HG02623 (cell line): ENCODE measurements around the gene VAMP7.
A peak's percentile ranks its signal among the peaks of the same experiment; 100 is the strongest.
"Not testable (repeated sequence)": the region's sequence is repeated elsewhere in the genome, so short reads cannot be mapped to it uniquely, and the experiment has no call there.

ENCODE experiments used
- ATAC-seq: cut with Tn5 transposase; IDR thresholded peaks from one replicate; pipeline ENCODE4 v1.9.1; 2021; ENCODE audit warnings: moderate library complexity; ENCODE audit not compliant: unreplicated experiment

Gene VAMP7

GRCh38 chrX:155881158-155881993 lies at the start of gene VAMP7:
Gene VAMP7, plus strand, starts transcription at chrX:155881345. Its CDS starts 8,122 bp downstream, at chrX:155889467.
- peak; percentile 97 for ATAC-seq

- no peak for ATAC-seq
These were observed 39.9 kb upstream of the VAMP7 start for GRCh38 chrX:155841232-155841631.

GRCh38 chrX:155851786-155852185 lies 29.4 kb upstream of the VAMP7 start:
- ATAC-seq, result not testable (repeated sequence)

- ATAC-seq, result no peak
These were observed 23.6 kb upstream of the VAMP7 start for GRCh38 chrX:155857561-155857960.

- no peak for ATAC-seq
These were observed 16.5 kb upstream of the VAMP7 start for GRCh38 chrX:155864655-155865054.

GRCh38 chrX:155865193-155865592 lies 16.0 kb upstream of the VAMP7 start:
- no peak for ATAC-seq

- ATAC-seq, result no peak
These were observed 13.3 kb upstream of the VAMP7 start for GRCh38 chrX:155867821-155868220.

GRCh38 chrX:155870958-155871357 lies 10.2 kb upstream of the VAMP7 start:
- ATAC-seq, result no peak

- no peak for ATAC-seq
These were observed 9.2 kb upstream of the VAMP7 start for GRCh38 chrX:155871934-155872333.

- ATAC-seq, result no peak
These were observed 8.0 kb upstream of the VAMP7 start for GRCh38 chrX:155873188-155873587.

- ATAC-seq, result no peak
These were observed 6.4 kb upstream of the VAMP7 start for GRCh38 chrX:155874571-155875244.

- ATAC-seq, result no peak
These were observed 4.4 kb upstream of the VAMP7 start for GRCh38 chrX:155876704-155877103.

- no peak for ATAC-seq
These were observed 3.9 kb upstream of the VAMP7 start for GRCh38 chrX:155877288-155877687.

GRCh38 chrX:155880586-155881157 lies 473 bp upstream of the VAMP7 start:
- ATAC-seq, result no peak

GRCh38 chrX:155886409-155886808 lies 5.3 kb downstream of the VAMP7 start:
- ATAC-seq, result no peak

- ATAC-seq, result no peak
These were observed 7.0 kb downstream of the VAMP7 start for GRCh38 chrX:155888139-155888538.

GRCh38 chrX:155889328-155889727 lies 8.2 kb downstream of the VAMP7 start:
- ATAC-seq, result no peak

- ATAC-seq, result no peak
These were observed 10.5 kb downstream of the VAMP7 start for GRCh38 chrX:155891446-155892210.

- no peak for ATAC-seq
These were observed 12.4 kb downstream of the VAMP7 start for GRCh38 chrX:155893521-155893920.

GRCh38 chrX:155896512-155896911 lies 15.4 kb downstream of the VAMP7 start:
- ATAC-seq, result no peak

GRCh38 chrX:155899366-155899765 lies 18.2 kb downstream of the VAMP7 start:
- no peak for ATAC-seq
